Measurements from ENCODE around the gene BNC2.

The BNC2 gene

GRCh38 chr9:16637911-16638310 is 232.6 kb downstream of the BNC2 start:
- no peak for TF ChIP-seq CTCF (IDR thresholded peaks at IDR 0.05; ENCODE audit: low read depth, low read length)
- H3K4me3 ChIP-seq (ENCODE audit: low read depth, low read length): no peak overlapping the region

- TF ChIP-seq CTCF (IDR thresholded peaks at IDR 0.05; ENCODE audit: low read depth, low read length): no peak
- no peak overlapping the region for H3K4me3 ChIP-seq (ENCODE audit: low read depth, low read length)
Measured at GRCh38 chr9:16637218-16637617, 233.3 kb downstream of the BNC2 start.

GRCh38 chr9:16633794-16634193 is 236.7 kb downstream of the BNC2 start:
- no peak for TF ChIP-seq CTCF (IDR thresholded peaks at IDR 0.05; ENCODE audit: low read depth, low read length)
- no peak overlapping the region for H3K4me3 ChIP-seq (ENCODE audit: low read depth, low read length)

GRCh38 chr9:16628413-16628812 is 242.1 kb downstream of the BNC2 start:
- H3K4me3 ChIP-seq (ENCODE audit: low read depth, low read length): peak overlapping the region; percentile 24
- no peak for TF ChIP-seq CTCF (IDR thresholded peaks at IDR 0.05; ENCODE audit: low read depth, low read length)

- no peak for TF ChIP-seq CTCF (IDR thresholded peaks at IDR 0.05; ENCODE audit: low read depth, low read length)
- H3K4me3 ChIP-seq (ENCODE audit: low read depth, low read length): peak overlapping the region; percentile 24
Measured at GRCh38 chr9:16627967-16628366, 242.5 kb downstream of the BNC2 start.

GRCh38 chr9:16627521-16627920 is 242.9 kb downstream of the BNC2 start:
- no peak for TF ChIP-seq CTCF (IDR thresholded peaks at IDR 0.05; ENCODE audit: low read depth, low read length)
- H3K4me3 ChIP-seq (ENCODE audit: low read depth, low read length): no peak overlapping the region

GRCh38 chr9:16626577-16627130 is 243.8 kb downstream of the BNC2 start:
- H3K4me3 ChIP-seq (ENCODE audit: low read depth, low read length): peak overlapping the region; percentile 32
- no peak for TF ChIP-seq CTCF (IDR thresholded peaks at IDR 0.05; ENCODE audit: low read depth, low read length)
